K562 (cell line): ENCODE data around the gene FAM89B. TPM values are rescaled to one million over a fixed set of nuclear protein-coding genes. Genes with fewer than 3 reads are reported as not detected.

ENCODE experiments used
- ARID1B ChIP-seq: fragments of 450-650 bp; IDR thresholded peaks from 2 replicates; pipeline ENCODE4 v1.6.1; 2016; ENCODE audit warnings: antibody characterized with exemption, mild to moderate bottlenecking, inconsistent platforms
- GATA2 ChIP-seq: sonication (generic); formaldehyde crosslinking; IDR thresholded peaks from 2 replicates; pipeline ENCODE4 v1.4.0; 2020; ENCODE audit warnings: mild to moderate bottlenecking, missing genetic modification reagents
- MTA2 ChIP-seq: fragments of 450-650 bp; IDR thresholded peaks from 2 replicates; pipeline ENCODE4 v1.6.1; 2016; ENCODE audit warnings: low read depth
- POLR2AphosphoS5 ChIP-seq: IDR thresholded peaks from 2 replicates; pipeline ENCODE4 v1.6.1; 2011; ENCODE audit warnings: mild to moderate bottlenecking, low read depth, low read length, moderate library complexity; ENCODE audit not compliant: control insufficient read depth, insufficient read depth
- RB1 ChIP-seq: fragments of 450-650 bp; IDR thresholded peaks from 2 replicates; pipeline ENCODE4 v1.6.1; 2017; ENCODE audit warnings: low read depth, mild to moderate bottlenecking
- RBFOX2 ChIP-seq: fragments of 200-400 bp; formaldehyde crosslinking; IDR thresholded peaks from 2 replicates; pipeline ENCODE4 v1.6.1; 2017; ENCODE audit warnings: low read depth, mild to moderate bottlenecking, low read length, moderate library complexity
- SRF ChIP-seq, 2 experiments: fragments of 250-450, 450-650 bp in 1 of 2; sonication (Bioruptor Pico) in 1 of 2; sonication (generic) in 1 of 2; formaldehyde crosslinking; IDR thresholded peaks; 2 replicates each; pipeline versions ENCODE4 v1.5.0 to v1.5.1; 2020 to 2022; ENCODE audit warnings: mild to moderate bottlenecking in 1 of 2, missing genetic modification reagents in 1 of 2
- YY1 ChIP-seq, 3 experiments: IDR thresholded peaks; 2 replicates each; pipeline ENCODE4 v1.6.1; 2011; ENCODE audit warnings: low read length in 2 of 3, mild to moderate bottlenecking in 2 of 3, moderate library complexity in 2 of 3, borderline replicate concordance in 1 of 3, control low read depth in 1 of 3, low read depth in 1 of 3; ENCODE audit not compliant: insufficient read depth in 3 of 3, insufficient replicate concordance in 2 of 3, control insufficient read depth in 1 of 3, insufficient read length in 1 of 3; ENCODE audit errors: extremely low read depth in 1 of 3
- ZNF561 ChIP-seq: fragments of 450-650 bp; formaldehyde crosslinking; conservative IDR thresholded peaks from 2 replicates; pipeline ENCODE4 v1.4.0; 2020; ENCODE audit warnings: mild to moderate bottlenecking, moderate library complexity
- ZNF57 ChIP-seq: fragments of 450-650 bp; formaldehyde crosslinking; IDR thresholded peaks from 2 replicates; pipeline ENCODE4 v1.4.0; 2020; ENCODE audit warnings: mild to moderate bottlenecking, moderate library complexity
- ZNF830 ChIP-seq: fragments of 250-450 bp; sonication (Bioruptor Pico); IDR thresholded peaks from 2 replicates; pipeline ENCODE4 v1.5.0; 2021; ENCODE audit warnings: mild to moderate bottlenecking
- ZZZ3 ChIP-seq: fragments of 450-650 bp; IDR thresholded peaks from 2 replicates; pipeline ENCODE4 v1.6.1; 2016; ENCODE audit warnings: antibody characterized with exemption, mild to moderate bottlenecking, moderate library complexity
- polyA plus RNA-seq, 8 experiments: library from polyadenylated mRNA; depleted of rRNA in 4 of 8; stranded (reverse) in 5 of 8; unstranded in 3 of 8; fragments of >200 nt; fragmentation: Nextera tagmentation in 2 of 8; fragmentation: Illumina TruSeq in 1 of 8; extraction: Ambion mirVana in 2 of 8; extraction: Trizol in 1 of 8; gene quantifications; 2 replicates each; pipeline versions ENCODE4 v1.2.1 to v1.2.3, GENCODE V29; 2011 to 2014; ENCODE audit warnings: inconsistent platforms in 1 of 8, missing spikeins in 1 of 8
- total RNA-seq, 7 experiments: library from RNA; depleted of rRNA in 6 of 7; stranded (reverse); fragments of >200 nt in 6 of 7; fragmentation: Illumina TruSeq in 2 of 7; extraction: Trizol in 2 of 7; gene quantifications; 2 replicates each; pipeline versions ENCODE4 v1.2.1 to v1.2.3, GENCODE V29; 2011 to 2021; ENCODE audit warnings: low replicate concordance in 1 of 7
- TF ChIP-seq, protein P1 (sequence below): fragments of 450-650 bp; IDR thresholded peaks from 2 replicates; pipeline ENCODE4 v1.6.1; 2014; ENCODE audit warnings: low read depth, mild to moderate bottlenecking, moderate library complexity, borderline replicate concordance
- TF ChIP-seq, protein P2 (sequence below), 2 experiments: fragments of 450-650 bp; IDR thresholded peaks; 2 replicates each; pipeline ENCODE4 v1.6.1; 2016; ENCODE audit warnings: mild to moderate bottlenecking in 2 of 2, borderline replicate concordance in 1 of 2, low read depth in 1 of 2, moderate library complexity in 1 of 2
- TF ChIP-seq, protein P3 (sequence below), 2 experiments: fragments of 450-650 bp in 1 of 2; sonication (generic) in 1 of 2; formaldehyde crosslinking in 1 of 2; IDR thresholded peaks in 1 of 2; conservative IDR thresholded peaks in 1 of 2; 2 replicates each; pipeline versions ENCODE4 v1.6.1 to v1.8.1; 2016 to 2023; ENCODE audit warnings: mild to moderate bottlenecking in 2 of 2, moderate library complexity in 2 of 2, inconsistent platforms in 1 of 2, missing genetic modification reagents in 1 of 2

The FAM89B gene
- total and polyA plus RNA-seq, 9 of the 15 experiments (the other 6 are each of a cell fraction or from before 2014, with no cell fraction given), result 0.32 to 27.6 (median 11.9) TPM

DNA sequence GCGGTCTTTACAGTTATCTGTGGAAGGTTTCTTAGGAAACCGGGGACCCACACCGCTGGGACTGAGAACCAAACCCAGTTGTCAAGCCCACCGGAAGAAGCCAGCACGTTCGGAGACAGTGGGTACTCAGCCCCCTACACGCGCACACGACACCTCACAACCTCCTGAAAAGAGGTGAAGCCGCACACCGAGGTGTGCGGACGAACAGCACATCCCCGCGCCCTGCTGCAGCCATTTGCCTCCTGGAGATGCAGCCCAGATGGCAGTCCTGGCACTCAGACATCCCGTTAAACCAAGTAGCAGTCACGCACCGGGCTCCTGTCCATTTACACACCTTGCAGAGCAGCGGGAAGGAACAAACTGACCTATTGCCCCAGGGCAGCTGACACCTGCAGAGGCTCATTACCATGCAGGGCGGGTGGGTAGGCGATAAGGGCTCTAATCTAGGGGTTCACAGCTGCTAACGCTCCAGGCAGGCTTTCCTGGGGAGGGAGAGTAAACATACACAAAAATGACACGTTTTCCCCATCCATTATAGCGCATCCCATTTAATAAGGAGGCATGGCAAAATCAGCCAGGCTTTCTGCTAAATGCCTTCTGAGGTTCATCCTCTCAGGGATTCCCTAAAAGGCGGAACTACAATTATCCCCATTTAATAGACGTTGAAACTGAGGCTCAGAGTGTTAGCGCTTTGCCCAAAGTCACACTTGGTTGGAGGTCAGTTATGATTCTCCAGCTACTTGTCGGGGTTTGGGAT, 2.7 kb downstream of the FAM89B start (continued):
- TF ChIP-seq, protein P1, sequence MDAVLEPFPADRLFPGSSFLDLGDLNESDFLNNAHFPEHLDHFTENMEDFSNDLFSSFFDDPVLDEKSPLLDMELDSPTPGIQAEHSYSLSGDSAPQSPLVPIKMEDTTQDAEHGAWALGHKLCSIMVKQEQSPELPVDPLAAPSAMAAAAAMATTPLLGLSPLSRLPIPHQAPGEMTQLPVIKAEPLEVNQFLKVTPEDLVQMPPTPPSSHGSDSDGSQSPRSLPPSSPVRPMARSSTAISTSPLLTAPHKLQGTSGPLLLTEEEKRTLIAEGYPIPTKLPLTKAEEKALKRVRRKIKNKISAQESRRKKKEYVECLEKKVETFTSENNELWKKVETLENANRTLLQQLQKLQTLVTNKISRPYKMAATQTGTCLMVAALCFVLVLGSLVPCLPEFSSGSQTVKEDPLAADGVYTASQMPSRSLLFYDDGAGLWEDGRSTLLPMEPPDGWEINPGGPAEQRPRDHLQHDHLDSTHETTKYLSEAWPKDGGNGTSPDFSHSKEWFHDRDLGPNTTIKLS, result peak; percentile 39; the same call in 1 of the 2 replicates
- TF ChIP-seq ZZZ3 (no peak), MTA2 (peak; percentile 87), POLR2AphosphoS5 (peak; percentile 97), ZNF561 (CRISPR knock-in tag) (no peak), ZNF830 (no peak), YY1 (IDR thresholded peaks at IDR 0.05; ENCODE audit: borderline replicate concordance in 1 of 3, control insufficient read depth in 1 of 3, extremely low read depth in 1 of 3, insufficient read depth in 3 of 3, insufficient read length in 1 of 3, insufficient replicate concordance in 2 of 3, low read depth in 1 of 3, low read length in 2 of 3) (peak in 1 of 3 experiments; percentile 30), RB1 (0 out of 2 replicates have a peak, but pooled peaks have one; percentile 14), RBFOX2 (no peak), ZNF57 (CRISPR knock-in tag) (no peak), SRF (CRISPR knock-in tag; IDR thresholded peaks at IDR 0.05) (peak in 1 of 2 experiments; percentile 54; a peak in 1 of 4 replicates), GATA2 (CRISPR knock-in tag) (peak; percentile 86), ARID1B (peak; percentile 95)
- TF ChIP-seq, protein P2, sequence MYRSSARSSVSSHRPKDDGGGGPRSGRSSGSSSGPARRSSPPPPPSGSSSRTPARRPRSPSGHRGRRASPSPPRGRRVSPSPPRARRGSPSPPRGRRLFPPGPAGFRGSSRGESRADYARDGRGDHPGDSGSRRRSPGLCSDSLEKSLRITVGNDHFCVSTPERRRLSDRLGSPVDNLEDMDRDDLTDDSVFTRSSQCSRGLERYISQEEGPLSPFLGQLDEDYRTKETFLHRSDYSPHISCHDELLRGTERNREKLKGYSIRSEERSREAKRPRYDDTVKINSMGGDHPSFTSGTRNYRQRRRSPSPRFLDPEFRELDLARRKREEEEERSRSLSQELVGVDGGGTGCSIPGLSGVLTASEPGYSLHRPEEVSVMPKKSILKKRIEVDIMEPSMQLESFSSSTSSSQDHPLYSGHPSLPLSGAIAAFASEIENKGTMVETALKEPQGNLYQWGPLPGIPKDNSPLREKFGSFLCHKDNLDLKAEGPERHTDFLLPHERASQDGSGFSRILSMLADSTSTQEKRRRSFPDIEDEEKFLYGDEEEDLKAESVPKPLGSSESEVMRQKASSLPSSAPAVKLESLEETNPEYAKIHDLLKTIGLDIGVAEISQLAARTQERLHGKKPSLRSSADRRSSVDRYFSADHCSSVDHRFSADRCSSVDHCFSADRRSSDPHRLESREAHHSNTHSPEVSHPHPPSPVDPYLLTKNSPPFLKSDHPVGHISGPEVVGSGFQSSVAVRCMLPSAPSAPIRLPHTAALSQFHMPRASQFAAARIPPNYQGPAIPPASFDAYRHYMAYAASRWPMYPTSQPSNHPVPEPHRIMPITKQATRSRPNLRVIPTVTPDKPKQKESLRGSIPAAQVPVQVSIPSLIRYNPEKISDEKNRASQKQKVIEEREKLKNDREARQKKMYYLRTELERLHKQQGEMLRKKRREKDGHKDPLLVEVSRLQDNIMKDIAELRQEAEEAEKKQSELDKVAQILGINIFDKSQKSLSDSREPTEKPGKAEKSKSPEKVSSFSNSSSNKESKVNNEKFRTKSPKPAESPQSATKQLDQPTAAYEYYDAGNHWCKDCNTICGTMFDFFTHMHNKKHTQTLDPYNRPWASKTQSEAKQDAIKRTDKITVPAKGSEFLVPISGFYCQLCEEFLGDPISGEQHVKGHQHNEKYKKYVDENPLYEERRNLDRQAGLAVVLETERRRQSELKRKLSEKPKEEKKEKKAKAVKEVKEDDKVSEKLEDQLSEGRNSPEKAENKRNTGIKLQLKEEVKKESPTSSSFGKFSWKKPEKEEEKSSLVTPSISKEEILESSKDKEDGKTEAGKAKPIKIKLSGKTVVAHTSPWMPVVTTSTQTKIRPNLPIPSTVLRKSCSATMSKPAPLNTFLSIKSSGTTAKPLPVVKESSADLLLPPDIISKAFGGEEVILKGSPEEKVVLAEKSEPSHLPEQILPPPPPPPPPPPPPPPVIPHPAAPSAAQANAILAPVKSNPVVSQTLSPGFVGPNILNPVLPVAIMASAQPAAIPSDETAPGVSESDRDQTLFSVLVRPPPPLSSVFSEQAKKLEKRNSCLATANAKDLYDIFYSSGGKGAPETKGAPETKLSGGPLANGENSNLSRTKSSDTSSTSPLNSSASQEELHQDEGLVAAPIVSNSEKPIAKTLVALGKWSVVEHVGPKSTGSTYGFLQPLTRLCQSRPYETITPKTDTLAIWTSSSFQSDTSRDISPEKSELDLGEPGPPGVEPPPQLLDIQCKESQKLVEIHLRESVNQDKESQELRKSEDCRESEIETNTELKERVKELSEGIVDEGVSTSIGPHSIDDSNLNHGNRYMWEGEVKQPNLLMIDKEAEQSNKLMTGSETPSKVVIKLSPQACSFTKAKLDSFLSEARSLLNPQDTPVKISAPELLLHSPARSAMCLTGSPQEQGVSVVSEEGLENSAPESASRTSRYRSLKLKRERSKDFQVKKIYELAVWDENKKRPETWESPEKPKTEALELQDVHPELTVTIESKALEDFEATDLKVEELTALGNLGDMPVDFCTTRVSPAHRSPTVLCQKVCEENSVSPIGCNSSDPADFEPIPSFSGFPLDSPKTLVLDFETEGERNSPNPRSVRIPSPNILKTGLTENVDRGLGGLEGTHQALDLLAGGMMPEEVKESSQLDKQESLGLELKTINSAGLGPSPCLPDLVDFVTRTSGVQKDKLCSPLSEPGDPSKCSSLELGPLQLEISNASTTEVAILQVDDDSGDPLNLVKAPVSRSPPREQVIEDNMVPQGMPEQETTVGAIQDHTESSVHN (IDR thresholded peaks at IDR 0.05; ENCODE audit: borderline replicate concordance in 1 of 2, low read depth in 1 of 2), result peak in 1 of 2 experiments; percentile 77; a peak in 2 of 4 replicates
- TF ChIP-seq, protein P3, sequence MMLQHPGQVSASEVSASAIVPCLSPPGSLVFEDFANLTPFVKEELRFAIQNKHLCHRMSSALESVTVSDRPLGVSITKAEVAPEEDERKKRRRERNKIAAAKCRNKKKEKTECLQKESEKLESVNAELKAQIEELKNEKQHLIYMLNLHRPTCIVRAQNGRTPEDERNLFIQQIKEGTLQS (IDR thresholded peaks at IDR 0.05), result peak; percentile 13; the same call in 1 of the 2 replicates
- TF ChIP-seq, protein P3 (CRISPR knock-in tag; conservative IDR thresholded peaks at IDR 0.05), result peak; percentile 68
